Stimulated activated CD4-positive, alpha-beta T cell treated with anti-CD3 and anti-CD28 coated beads, Interleukin-4, amount 100 ng/mL, for 48 hours (primary cell): ENCODE measurements around the gene SLC48A1.
A peak's percentile ranks its signal among the peaks of the same experiment; 100 is the strongest.
"Not testable (repeated sequence)": the region's sequence is repeated elsewhere in the genome, so short reads cannot be mapped to it uniquely, and the experiment has no call there.

Experiments
- DNase-seq, 2 donors: peaks; one replicate each; pipeline ENCODE4 v3.0.0-alpha.2; 2020; ENCODE audit warnings: low read depth in 2 of 2

SLC48A1 gene

GRCh38 chr12:47811581-47812484, 38.8 kb downstream of the SLC48A1 start:
- DNase-seq: no peak

DNA sequence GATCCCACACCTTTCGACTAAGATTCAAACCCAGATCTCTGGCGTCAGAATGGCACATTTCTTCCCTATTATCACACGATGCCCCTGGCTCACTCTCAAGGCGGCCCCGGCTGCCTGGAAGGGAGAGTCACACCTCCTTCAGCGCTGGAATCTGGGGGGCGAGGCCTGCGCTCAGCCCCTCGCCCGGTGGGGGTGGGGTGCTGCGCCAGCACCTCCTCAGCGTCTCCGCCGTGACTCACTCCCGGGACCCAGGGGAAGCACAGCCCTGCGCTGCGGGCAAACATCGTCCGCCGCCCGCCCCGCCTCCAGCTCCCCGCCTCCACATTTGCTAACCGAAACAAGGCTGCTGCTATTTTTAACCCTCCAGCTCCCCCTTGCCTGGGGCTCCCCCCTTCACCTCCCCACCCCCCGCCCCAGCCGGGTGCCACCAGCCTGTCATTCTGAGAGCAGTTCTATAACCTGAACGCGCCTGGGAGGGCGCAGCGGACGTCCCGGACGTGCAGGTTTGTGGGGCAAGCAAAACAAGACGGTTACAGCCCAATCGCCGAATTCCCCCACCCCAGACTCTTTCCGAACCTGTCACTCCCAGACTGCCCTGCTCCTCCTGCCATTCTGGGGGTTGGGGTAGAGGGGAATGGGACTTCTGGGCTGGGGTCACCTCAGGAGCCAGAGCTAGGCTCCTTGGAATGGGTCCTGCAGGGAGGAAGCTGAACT, 39.9 kb downstream of the SLC48A1 start:
- DNase-seq: peak; percentile 85 to 94

- DNase-seq: no peak
Measured at GRCh38 chr12:47813511-47814196, 40.6 kb downstream of the SLC48A1 start.

DNA sequence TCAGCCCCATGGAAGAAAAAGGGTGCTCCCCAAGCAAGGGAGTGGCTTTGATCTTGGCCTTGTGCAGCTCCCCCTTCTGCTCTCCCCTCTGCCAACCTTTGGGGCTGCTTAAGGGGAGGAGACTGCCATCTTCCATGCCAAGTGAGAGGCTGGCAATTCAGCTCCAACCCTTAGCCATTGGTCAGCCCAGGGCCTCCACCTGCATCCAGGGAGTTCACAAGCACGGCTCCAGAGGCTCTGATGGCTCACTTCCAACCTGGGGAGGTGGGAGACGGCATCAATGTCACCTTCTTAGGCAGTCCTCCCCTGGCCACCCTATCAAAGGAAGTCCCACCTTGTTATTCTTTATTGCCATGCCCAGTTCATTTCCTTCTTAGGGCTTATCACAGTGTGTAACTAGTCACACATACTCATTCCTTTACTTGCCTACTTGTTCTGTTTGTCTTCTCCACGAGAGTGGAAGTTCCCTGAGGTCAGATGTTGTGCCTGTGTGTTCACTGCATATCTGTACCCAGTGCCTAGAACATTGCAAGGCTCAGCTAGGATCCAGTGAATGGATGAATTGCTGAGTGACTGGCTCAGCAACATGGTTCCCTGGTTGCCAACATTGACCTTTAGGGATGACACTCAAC, 41.6 kb downstream of the SLC48A1 start:
- no peak for DNase-seq

- not testable (repeated sequence) for DNase-seq
Measured at GRCh38 chr12:47815447-47815846, 42.4 kb downstream of the SLC48A1 start.

- no peak for DNase-seq
Measured at GRCh38 chr12:47816403-47817271, 43.6 kb downstream of the SLC48A1 start.

DNA sequence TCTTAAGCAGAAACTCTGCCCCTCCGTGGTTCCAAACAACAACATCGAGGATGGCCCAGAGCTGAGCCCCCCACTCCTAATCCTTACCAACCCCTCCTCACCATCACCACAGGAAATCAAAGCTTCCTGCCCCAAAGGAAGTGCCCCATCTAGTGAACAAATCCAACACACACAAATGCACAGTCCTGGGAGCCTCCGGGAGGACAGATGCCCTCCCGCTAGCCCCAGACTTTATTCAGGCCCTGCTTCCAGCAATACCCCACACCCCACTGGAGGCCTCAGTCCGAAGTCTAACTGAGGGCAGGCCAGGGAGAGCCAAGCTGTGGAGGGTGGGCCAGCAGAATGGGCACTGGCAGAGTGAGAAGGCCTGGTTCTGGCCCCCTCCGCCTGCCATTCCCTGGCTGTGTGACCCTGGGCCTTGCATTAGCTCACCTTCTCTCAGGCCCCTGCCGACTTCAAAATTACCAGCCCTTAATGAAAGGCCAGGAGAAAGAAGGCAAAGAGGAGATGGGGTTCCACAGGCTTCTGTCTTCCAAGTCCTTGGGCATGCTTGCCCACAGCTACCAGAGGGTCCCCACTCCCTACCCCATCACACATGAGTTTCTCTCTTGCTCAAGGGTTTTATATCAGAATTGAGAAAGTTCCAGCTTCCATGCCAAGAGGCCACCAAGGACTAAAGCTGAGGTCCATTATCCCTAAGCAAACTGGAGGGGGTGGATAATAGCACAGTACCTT, 44.4 kb downstream of the SLC48A1 start:
- no peak for DNase-seq

- DNase-seq: no peak
Measured at GRCh38 chr12:47818007-47818376, 45.0 kb downstream of the SLC48A1 start.

- no peak for DNase-seq
Measured at GRCh38 chr12:47818467-47819137, 45.6 kb downstream of the SLC48A1 start.

DNA sequence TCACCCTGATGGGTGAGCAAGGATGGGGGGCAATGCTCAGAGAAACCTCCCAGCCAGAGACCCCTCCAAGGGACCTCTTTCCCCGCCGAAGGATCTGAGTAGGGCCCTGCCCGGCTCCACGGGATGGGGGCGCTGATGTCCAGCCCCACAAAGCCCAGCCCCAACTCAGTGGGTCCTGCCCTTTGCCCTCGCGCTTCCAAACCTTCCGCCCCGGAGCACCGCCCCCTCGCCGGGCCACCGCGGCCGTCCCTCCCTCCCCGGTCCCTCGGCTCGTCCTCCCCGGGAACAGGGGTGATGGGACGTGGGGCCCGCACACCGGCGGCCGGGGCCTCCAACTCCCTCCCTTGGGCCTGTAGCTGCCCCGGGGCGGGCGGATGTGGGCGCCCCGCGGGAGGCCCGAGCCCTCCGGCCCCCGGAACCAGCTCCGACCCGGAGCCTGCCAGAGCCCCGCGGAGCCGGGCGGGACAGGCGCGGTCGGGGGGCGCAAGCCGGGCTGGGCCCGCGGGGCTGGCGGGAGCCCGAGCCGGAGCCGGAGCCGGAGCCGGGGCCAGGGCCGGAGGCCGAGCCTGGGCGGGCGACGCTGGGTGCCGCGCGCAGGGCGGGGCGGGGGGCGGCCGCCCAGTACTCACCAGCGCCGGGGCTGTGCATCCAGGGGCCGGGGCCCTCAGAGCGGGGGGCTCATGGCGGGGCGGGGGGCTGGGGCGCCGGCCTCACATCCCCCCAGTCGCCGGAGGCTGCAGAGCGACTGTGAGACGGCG, 46.3 kb downstream of the SLC48A1 start:
- DNase-seq: no peak

GRCh38 chr12:47819896-47820630, 47.0 kb downstream of the SLC48A1 start, which contains the start of gene HDAC7:
TSS of gene HDAC7 (minus strand) at chr12:47819903. CDS start at chr12:47819785, 118 bp downstream.
- peak; percentile 70 to 78 for DNase-seq

GRCh38 chr12:47820631-47821345, 47.8 kb downstream of the SLC48A1 start:
- DNase-seq: no peak

DNA sequence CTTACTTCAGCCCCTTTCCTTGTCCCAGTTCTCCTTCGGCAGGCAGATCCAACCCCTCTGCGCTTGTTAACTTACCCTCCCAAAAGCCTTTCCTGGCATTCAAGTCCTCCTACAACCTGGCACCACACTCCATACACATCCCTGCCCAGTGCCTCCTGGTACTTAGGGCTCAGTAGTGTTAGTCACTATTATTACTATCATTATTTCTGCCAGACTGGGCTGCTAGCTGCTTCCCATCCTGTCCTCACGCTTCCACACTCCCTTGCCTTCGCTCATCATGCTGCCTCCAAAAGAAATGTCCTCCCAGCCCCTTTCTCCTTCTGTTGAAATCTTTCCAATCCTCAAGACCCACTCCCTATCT, 48.3 kb downstream of the SLC48A1 start:
- DNase-seq: no peak

DNA sequence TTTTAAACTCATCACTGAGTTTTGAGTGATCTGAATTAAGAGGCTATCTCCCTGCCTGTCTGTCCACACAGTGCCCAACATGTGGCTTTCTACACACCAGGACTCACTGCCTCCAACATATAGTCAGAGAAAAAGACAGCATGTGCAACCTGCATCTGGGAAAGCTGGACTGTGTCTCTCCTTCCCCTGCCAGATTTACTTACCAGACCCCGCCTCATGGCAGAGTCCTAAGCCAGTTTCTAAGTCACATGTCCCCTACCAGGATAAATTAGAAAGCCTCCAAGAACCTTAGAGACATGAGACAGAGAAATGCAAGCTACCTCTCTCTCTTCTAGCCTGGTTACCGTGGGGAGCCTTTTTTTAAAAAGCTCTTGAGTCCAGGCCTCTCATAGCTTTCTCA, 49.4 kb downstream of the SLC48A1 start:
- DNase-seq: no peak

DNA sequence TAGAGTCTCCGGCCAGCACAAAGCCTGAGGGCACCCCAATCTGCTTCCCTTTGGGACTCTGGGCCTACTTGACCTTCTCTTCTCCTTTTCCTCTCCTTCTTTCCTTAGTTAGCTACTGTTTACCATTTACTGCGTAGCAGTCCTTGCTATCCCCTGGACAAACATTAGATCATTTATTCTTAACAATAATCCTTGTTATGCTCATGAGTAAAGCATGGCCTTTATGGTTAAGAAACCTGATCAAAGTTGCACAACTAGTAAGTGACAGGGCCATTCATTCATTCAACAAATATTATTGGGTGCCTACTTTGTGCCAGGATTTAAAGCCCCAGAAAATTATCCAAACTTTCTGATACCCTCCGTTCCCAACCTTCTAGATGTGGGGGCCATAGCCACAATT, 49.8 kb downstream of the SLC48A1 start:
- no peak for DNase-seq

DNA sequence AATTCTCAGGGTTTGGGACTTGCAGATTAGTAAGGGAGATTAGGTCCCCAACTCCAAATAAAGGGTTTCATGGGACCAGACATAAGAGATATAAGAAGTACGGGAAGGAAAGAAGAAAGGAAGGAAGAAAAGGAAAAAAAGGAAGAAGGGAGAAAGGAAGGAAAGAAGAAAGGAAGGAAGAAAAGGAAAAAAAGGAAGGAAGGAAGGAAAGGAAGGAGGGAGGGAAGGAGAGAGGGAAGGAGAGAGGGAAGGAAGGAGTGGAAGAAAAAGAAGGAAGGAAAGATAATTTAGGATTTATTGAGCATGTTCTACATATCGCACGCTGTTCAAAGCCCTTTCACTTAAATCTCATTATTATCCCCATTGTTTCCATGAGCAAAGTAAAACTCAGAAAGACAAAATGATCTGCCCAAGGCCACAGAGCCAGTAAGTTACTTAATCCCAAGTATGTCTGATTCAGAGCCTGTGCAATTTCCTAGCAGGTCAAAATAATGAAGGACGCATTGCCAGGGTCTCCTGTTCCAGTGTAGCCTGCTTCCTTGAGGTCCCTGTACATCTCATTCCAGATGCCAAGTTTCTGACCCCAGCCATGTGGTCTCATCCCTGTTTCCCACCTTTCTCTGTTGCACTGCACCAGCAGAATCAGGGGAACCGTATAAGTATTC, 50.5 kb downstream of the SLC48A1 start:
- DNase-seq: no peak

DNA sequence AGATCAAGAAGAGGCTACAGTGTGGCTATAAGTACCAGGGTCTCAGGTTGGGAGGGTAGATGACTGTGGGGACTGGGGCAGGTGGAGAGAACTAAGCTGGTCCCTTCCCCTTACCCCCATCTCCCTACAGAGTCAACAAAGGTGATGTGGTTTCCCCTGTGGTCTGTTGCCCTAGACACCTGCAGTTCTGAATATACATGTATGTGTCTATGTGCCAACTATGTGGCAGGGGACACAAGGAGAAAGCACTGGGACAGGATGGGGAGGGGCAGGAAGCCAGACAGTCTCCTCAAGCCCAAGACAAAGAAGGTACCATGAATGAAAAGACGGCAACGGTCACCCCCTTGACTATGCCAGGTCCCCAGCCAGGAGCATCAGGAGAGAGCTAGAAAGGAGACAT, 51.2 kb downstream of the SLC48A1 start:
- DNase-seq: no peak
